Stimulated activated CD8-positive, alpha-beta memory T cell treated with anti-CD3 and anti-CD28 coated beads, Interleukin-7, amount 100 ng/mL, for 4 hours (primary cell): ENCODE measurements around the gene RETREG3.

ENCODE experiments used
- DNase-seq, 2 donors: peaks; one replicate each; pipeline ENCODE4 v3.0.0-alpha.2; 2020; ENCODE audit warnings: low read depth in 2 of 2

Gene RETREG3

GRCh38 chr17:42613699-42614295 lies 4.6 kb upstream of the RETREG3 start:
- no peak for DNase-seq

- no peak for DNase-seq
Measured at GRCh38 chr17:42612013-42612412, 2.8 kb upstream of the RETREG3 start.

- peak in 1 of 2 donors; percentile 8 for DNase-seq
Measured at GRCh38 chr17:42609814-42610801, 934 bp upstream of the RETREG3 start.

DNA sequence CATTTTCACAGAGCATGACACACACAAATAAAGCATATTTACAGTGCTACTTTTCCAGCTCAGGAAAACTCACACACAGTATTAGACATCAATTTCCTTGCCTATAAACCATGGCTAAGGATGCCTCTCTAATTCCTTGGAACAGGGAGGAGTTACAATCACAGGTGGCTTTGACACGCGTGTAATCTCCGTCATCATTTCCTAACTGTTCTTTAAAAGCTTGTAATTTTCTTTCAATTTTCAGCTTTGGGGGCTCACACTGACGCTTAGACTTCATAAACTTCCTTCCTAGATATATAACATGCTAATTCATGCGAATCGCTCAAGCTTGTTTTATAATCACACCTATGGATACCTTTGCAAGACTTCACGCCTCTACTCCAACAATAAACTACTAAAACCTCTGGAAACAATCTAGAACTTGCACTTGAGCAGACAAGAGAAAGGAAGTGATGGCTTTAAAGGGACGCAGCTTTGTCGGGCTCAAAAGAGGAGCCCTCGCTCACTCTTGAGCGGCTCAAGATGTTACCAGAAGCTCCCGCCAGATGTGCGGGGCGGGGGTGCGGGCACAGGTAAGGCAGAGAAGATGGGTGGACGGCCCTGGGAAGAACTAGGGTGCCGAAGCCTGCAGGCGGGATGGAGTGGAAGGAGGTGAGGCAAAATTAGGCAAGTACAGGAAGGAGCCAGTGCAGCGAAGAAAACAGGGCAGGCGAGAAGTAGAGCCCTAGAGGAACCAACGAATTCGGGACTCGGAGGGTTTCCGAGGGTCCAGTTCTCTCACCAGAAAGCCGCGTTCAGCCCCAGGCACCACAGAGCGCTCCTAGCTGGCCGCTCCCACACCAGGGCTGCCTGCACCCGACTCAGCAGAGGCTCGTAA lies 631 bp downstream of the RETREG3 start:
- DNase-seq: no peak

DNA sequence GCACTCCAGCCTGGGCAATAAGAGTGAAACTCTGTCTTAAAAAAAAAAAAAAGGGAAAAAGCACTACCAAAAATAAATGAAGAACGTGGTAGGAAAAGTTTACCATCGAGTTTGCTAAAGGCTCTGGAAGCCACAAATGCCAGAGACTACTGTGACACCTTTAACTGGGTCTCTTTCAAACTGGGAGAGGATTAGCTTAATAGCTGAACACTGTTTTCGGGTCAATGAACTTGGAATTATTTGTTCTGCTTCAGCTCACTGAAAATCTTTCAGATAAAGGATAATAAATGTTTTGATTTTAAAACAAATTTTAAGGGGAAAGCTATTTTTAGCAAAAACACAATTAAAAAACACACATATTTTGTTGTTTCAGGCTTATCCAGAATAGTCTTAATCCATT lies 1.4 kb downstream of the RETREG3 start:
- DNase-seq: no peak

DNA sequence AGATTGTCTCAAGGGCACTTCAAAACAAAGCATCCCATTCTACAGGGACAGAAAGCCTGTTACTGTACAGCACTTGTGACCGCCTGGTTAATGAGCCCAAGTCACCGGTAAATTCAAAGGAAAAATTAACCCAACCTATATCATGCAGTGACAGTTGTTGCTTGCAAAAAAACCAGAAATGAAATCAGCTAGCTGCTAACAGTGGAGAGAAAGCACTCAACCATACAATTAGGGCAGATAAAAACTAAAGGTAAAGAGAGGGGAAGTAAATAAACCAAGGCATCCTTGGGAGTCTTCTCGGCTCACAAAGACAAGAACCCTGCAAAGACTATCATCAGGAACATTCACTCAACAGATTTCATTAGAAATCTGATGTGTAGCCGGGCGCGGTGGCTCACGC lies 5.9 kb downstream of the RETREG3 start:
- DNase-seq: no peak

GRCh38 chr17:42598905-42599304 lies 10.3 kb downstream of the RETREG3 start:
- DNase-seq: no peak

- DNase-seq: no peak
Measured at GRCh38 chr17:42596386-42596785, 12.8 kb downstream of the RETREG3 start.

GRCh38 chr17:42591411-42591810 lies 17.8 kb downstream of the RETREG3 start:
- no peak for DNase-seq

- no peak for DNase-seq
Measured at GRCh38 chr17:42590886-42591285, 18.3 kb downstream of the RETREG3 start.

GRCh38 chr17:42586514-42587230 lies 22.5 kb downstream of the RETREG3 start:
- no peak for DNase-seq

DNA sequence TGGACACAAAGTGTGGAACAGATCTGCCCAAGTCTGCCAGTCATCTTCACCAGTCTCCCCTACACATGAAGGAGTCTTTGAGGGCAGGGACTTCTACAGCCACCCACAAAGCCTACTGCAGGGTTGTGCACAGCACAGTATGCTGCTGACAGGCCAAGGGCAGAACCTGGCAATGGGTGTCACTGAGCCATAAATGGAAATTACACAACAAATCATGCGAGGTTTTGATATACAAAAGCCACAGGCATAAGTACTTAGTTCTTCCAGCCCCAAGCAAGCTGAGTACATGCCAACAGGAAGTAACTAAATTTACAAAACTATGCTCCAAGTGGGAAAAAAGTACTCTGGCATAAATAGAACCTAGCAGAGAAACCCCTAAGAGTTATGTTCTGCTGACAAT lies 23.8 kb downstream of the RETREG3 start:
- no peak for DNase-seq

- DNase-seq: no peak
Measured at GRCh38 chr17:42584880-42585279, 24.3 kb downstream of the RETREG3 start.

DNA sequence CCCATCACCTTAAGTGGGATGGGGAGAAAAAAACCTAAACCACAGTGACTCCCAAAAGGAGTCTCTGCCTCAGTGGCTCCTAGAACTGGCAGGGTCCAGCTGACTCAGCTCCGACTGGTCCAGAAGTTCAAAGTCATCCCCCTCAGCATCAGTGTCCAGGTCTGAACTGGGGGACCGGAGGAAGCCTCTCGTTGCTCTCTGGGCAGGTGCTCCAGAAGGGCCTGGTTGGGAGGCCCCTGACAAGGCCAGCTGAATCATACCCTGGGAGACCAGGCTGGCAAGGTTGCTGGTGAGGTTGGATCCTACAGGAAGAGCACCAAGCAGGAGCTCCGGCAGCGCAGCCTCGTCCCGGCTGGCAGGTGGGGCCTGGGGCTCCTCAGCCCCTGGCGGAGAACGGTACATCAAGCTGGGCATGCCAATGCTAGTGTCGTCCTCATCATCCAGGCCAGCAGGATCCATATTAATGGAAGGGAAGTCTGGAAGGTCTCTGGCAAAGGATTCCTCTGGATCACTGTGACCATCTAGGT lies 27.4 kb downstream of the RETREG3 start:
- no peak for DNase-seq

- no peak for DNase-seq
Measured at GRCh38 chr17:42579794-42580551, 29.2 kb downstream of the RETREG3 start.

- DNase-seq: peak; percentile 47 to 49
Measured at GRCh38 chr17:42578282-42578869, 30.8 kb downstream of the RETREG3 start.

GRCh38 chr17:42577532-42578281 lies 31.5 kb downstream of the RETREG3 start, which contains the start of gene PSMC3IP:
Gene PSMC3IP (minus strand): TSS chr17:42577729. CDS start chr17:42577686, 43 bp downstream.
- DNase-seq: peak; percentile 85 to 89

DNA sequence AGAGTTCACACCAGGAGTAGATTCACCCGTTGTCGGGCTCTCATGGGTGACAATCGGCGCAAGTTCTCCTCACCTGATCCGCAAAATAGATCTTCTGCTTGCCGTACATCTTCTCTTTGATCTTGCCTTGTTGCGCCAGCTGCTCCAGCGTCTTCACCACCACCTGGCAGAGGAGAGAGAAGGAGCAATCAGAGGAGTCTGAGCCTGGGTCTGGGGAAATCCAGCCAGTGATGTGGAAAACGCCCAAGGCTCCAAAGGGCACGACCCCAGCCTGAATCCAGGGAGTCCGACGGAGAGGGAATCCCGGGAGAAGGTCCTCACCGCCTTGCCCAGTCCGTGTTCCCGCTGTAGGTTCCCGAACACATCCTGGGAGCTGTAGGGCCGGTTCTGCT lies 32.0 kb downstream of the RETREG3 start:
- no peak for DNase-seq

GRCh38 chr17:42574463-42574862 lies 34.7 kb downstream of the RETREG3 start:
- DNase-seq: no peak
